Measurements from ENCODE around the gene YIF1A.
"Not testable (repeated sequence)": the region's sequence is repeated elsewhere in the genome, so short reads cannot be mapped to it uniquely, and the experiment has no call there.

The YIF1A gene

DNA sequence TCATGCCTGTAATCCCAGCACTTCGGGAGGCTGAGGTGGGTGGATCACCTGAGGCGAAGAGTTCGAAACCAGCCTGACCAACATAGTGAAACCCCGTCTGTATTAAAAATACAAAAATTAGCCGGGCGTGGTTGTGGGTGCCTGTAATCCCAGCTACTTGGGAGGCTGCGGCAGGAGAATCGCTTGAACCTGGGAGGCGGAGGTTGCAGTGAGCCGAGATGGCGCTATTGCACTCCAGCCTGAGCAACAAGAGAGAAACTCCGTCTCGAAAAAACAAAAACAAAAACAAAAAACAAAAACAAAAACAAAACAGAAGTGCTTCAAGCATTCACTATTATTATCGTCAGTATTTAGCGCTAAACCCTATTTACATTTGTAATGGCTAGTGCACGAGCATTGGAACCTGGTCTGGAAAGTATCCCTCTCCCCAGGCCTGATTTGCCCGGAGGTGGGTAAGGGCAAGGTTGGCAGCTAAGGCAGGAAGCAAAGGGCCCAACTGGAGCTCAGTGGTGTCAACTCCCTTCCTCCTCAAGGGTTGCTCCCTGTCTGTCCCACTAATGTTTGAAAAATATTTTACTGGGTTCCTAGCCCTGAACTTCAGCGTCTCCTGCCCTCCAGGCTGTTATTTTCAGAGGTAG is 22.0 kb upstream of the YIF1A start:
- not testable (repeated sequence) for DNase-seq

DNA sequence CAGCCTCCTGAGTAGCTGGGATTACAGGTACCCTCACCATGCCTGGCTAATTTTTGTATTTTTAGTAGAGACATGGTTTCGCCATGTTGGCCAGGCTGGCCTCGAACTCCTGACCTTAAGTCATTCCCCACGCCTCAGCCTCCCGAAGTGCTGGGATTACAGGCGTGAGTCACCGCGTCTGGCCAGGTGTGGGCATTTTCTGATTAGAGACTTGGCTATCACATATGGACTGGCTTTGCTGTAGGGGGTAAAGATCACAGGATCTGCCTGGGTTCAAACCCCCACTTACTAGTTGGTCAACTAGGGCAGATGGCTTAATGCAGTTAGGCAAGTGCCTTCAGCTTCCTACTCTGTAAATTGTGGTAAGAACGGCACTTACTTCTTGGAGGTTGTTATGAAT is 21.4 kb upstream of the YIF1A start:
- DNase-seq, result no peak

DNA sequence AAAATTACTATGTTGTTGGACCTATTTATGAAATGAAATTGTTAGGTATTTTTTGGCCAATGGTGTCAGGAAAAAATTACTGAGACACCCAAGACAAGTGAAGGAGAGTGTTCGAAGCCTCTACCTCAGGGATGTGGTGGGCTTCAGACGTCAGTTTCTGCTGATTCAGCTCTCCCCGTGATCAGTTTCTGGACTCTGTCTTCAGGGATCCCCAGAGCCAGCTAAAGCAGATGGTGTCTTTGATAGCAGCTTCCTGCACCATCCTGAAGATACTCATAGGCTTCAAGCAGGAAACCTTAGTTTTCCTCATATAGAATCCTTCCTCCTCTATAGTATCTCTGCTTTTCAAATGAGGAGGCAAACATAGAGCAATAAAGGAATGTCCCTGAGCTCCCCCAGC is 20.5 kb upstream of the YIF1A start:
- DNase-seq, result no peak

DNA sequence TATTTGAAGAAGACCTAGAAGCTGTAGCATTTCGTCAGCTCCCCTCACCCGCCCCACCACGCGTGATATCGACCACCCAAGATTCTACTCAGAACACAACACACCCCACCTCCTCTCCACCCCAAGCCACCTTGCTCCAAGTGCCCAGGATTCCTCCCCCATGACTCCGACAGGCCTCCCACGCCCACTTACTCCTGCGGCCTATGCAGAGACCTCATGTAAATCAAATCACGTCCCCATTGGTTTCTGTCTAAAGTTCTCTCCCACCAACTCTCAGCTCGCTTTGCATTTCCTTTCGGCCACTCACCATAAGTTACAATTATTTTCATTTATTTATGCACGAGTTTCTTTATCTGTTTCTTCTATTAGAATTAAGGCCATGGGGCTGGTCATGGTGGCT is 13.7 kb upstream of the YIF1A start:
- no peak for DNase-seq

DNA sequence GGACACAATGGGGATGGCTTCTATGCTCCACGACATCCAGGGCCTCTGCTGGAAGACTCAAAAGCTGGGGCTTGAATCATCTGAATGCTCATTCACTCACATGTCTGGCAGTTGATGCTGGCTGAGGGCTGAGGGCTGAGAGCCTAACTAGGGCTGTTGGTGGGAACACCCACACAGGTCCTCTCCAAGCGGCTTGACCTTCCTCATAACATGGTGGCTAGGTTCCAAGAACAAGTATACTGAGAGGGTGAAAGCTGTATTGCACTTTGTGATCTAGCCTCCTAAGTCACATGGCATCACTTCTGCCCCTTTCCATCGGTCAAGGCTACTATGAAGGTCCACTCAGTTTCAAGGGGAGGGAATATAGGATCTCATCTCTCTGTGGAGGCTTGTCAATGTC is 10.2 kb upstream of the YIF1A start:
- DNase-seq, result no peak

DNA sequence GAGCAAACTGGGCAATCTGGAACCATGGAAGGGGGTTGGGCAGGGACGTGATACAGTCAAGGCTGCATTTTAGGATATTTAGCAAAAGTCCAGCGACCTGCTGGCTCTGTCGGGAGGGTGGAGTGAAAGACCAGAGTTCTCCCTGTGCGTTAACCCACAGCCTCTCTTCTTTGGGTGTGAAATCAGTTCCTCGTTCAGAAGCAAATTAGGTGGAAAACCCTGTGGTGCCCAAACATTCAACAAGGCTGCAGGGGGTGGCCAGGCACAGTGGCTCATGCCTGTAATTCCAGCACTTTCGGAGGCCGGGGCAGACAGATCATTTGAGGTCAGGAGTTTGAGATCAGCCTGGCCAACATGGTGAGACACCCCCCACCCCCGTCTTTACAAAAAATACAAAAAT is 8.7 kb upstream of the YIF1A start:
- DNase-seq, result no peak

DNA sequence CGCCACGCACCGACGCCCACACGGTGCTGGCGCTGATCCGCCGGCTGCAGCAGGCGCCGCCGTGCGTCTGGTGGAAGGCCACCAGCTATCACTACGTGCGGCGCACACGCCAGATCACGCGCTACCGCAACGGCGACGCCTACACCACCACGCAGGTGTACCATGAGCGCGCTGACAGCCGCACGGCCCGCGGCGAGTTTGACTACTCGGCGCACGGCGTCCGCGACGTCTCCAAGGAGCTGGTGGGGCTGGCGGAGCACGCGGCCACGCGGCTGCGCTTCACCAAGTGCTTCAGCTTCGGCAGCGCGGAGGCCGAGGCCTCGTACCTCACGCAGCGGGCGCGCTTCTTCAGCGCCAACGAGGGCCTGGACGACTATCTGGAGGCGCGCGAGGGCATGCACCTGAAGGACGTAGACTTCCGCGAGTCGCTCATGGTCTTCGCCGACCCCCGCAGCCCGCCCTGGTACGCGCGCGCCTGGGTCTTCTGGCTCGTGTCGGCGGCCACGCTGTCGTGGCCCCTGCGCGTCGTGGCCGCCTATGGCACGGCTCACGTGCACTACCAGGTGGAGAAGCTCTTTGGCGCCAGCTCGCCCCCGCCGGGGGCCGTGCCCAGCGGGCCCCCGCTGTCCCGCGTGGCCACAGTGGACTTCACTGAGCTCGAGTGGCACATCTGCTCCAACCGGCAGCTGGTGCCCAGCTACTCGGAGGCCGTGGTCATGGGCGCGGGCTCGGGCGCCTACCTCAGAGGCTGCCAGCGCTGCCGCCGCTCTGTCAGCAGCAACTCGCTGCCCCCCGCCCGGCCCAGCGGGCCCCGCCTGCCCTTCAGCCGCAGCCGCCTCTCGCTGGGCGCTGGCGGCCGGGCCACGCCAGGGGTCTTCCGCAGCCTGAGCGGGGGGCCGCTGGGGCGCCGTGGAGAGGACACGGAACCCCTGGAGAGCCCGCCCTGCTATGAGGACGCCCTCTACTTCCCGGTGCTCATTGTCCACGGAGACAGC is 6.0 kb upstream of the YIF1A start:
- no peak for DNase-seq

DNA sequence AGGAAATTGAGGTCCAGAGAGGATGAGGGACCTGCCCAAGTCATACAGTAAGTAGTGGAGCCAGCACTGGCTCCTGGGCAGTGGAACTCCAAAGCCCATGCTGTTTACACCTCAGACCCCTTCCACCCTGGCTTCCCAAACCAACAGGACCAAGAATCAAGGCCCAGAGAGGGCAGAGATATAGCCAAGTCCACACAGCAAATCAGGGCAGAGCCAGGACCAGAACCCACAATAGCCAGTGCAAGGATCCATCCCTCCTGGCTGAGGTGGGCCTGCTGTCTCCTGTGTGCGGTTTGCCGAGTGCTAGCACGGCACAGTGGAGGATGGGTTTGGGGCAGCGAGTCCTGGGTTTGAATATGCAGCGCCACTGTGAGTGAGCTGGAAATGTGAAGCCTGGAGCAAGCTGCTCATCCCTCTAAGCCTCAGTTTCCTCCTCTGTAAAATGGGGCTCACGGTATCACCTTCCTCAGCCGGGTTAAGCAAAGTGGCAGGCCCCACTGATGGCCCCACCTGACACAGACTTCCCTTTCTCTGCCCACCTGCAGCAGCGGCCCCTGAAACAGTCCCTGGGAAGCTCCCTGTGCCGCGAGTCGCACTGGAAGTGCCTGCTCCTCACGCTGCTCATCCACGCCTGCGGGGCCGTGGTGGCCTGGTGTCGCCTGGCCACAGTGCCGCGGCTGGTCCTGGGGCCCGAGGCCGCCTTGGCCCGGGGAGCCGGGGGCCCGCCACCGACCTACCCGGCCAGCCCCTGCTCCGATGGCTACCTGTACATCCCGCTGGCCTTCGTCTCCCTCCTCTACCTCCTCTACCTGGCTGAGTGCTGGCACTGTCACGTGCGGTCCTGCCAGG is 5.1 kb upstream of the YIF1A start:
- no peak for DNase-seq

DNA sequence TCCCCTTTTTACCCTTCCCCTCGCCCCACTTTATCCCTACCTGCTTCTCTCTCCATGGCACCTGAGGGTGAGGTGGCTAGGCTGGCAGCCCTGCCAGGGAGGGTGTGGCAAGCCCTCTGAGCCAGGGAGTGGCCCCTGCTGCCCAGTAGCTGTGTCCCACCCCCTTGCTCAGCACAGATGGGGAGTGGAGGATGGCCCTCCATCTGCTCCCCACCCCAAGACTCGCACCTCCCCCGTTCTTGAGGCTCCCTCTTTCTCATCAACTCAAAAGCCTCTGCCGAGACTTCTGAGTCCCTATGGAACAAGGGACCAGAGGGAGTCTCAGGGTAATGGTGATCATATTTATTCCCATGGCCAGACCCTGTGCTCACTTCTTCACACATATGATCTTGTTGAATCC is 4.4 kb upstream of the YIF1A start:
- DNase-seq, result no peak

DNA sequence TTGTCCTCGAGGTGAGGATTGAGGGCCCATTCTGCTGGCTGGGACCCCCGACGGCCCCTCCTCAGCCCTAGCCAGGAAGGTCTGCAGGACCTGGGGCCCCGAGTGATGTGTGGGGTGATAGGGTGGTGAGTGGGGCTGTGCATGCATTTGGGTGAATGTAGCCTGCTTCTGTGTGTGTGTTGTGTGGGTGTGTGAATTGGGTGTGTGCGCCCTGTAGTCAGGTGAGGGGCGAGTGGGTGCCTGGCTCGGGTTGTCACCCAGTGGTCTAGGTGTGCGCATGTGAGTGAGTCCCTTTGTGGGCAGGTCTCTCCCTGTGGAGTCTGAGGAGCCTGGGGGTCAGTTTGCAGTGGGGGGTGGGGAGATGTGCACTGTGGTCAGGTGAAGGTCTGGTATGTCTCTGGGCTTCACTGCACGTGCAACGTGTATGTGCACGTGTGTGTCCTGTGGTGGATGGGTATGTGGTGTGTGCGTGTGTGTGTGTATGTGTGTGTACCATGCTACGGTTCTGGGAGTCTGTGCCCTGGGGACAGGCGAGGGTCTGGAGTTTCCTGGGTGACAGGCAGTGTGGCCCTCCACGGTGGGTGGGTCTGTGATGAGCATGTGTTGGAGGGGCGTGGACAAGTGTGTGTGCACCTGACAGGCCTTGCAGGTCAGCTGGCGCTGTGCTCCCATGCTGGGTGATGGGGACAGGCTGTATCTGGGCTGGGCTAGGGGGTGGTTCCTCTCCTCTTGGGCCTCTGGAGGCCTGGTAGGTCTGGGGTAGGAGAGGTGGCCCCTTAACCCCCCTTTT is 3.8 kb upstream of the YIF1A start:
- no peak for DNase-seq

DNA sequence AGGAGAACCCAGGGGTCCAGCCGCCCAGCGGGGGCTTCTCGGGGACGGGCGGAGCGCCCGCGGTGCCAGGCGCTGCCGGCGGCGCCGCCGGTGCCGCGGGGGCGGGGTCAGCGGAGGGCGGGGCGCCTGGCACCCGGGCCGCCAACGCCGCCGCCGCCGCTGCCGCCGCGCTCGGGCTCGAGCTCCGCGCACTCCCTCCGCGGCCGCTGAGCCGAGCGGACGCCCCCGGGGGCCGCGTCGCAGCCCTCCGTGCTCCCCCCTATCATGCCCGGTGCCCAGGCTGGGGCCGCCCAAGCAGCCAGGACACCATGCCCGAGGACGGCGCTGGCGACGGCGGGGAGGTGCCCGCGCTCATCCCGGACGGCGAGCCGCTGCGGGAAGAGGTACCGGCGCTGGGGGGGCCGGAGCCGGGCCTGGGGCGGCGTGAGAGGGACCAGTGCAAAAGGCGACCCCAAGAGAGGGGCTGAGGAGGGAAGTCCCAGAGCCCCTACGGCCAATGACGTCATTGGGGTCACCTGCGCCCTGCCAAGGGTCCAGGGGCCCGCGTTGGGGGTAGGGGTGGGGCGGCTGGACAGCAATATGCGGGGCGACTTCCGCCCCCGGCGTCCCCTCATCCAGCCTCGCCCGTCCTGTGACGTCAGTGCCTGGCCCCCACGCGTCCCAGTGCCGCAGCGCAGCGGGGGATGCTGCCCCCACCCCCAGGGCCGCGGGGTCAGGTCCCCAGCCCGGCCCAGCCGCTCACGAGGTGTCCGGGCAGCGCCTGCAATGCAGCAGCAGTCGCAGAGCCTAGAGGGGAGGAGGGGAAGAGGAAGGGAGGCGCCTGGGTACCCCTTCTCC is 3.0 kb upstream of the YIF1A start, which contains the start of gene TMEM151A:
TMEM151A (plus strand) TSS at position 189 of the 837 bp plus-strand sequence; CDS start at position 309, 120 bp downstream.
- DNase-seq, result peak; percentile 43

DNA sequence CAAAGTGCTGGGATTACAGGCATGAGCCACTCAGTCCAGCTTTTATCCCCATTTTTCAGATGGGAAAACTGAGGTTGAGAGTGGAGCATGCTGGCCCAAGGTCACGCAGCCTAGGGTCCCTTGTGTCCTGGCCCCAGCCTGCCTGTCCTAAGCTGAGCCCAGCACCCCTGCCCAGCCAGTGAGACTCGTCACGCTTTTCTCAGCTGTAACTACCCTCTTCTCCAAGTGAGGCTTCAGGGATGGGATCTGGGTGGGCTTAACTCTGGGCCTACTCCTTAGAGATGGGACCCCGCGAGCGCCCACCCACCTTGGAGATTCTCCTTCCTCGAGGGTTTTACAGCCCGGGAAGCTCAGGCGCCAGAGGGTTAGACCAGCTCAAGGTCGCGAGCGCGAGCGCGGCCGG is 2.4 kb upstream of the YIF1A start:
- DNase-seq, result no peak

DNA sequence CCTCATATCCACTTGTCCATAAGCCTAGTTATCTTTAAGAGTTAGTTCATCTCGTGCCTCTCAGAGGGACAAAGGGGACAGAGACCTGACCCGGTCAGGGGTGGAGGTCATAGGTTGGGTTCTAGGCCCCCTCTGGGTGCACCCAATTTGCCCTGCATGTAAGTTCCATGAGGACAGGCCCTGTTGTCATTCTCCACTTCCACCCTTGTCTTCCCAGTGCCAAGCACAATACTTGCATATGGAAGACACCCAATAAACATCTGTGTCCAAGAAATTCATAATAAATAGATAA is 1.3 kb upstream of the YIF1A start:
- no peak for DNase-seq

DNA sequence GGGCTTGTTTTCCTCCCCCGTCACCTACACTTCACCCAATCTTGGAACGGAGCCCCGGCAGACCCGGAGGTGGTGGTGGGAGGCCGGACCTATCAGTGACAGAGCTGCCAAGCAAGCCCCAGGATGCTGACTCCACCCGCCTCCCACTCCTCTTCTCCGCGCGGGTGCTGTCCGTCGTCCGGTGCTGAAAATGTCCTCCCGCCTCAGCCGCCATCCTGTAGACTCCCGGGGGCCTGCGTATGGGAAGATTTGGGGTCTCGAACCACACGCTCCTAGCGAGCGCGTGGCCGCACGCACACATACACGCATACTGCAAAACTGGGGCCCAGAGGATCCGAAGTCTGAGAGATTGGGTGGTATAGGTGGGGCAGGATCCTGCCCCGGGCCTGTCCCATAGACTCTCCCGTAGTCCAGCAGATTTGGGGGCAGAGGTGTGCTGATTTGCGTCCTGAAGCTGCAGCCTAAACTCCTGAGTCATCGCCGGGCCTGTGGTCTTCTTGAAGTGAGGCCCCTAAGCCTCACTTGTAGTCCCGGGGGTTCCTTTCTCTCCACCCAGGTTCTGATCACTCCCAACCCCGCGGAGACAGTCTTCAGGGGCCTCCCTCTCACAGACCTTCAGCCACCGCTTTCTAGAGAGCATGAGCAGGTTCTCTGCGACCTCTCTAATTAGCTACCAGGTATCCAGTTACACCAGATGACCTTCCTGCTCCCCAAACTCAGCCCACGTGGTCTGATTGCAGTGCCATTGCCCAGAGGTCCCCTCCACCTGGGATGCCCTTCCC is 796 bp upstream of the YIF1A start:
- DNase-seq, result no peak

DNA sequence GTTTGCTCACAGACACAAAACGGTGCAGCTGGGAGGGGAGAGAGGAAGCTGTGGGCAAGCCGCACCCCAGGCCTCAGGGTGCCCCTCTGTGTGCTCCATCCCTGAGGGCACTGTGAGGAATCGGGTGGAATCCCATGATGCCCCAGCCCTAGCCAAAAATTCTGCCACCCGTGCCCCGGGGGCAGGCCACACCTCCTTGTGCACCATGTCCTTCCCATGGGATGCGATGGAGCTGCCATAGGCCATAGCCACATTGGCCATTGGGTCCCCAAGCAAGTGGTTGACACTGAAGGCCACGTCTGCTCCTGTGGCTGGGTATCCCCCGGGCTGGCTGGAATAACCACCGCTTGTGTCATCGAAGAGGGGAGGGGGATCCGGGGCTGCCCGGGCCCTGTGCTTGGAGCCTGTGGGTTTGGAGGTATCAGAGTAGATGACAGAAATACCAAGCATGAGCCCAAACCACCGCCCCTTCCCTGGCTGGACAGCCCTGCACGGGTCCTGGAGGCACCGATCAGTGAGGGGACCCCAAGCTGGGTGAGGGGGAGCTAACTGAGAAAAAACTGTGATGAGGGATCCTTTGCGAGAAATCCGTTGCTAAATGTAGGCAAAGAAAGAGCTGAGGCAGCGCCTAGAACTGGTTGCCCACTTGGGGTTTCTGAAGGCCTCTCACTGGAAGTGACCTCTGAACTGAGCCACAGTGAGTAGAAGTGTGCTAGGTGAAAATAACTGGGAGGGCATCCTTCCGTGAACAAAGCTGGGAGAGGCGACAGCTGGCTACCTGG is 863 bp downstream of the YIF1A start:
- DNase-seq, result no peak

DNA sequence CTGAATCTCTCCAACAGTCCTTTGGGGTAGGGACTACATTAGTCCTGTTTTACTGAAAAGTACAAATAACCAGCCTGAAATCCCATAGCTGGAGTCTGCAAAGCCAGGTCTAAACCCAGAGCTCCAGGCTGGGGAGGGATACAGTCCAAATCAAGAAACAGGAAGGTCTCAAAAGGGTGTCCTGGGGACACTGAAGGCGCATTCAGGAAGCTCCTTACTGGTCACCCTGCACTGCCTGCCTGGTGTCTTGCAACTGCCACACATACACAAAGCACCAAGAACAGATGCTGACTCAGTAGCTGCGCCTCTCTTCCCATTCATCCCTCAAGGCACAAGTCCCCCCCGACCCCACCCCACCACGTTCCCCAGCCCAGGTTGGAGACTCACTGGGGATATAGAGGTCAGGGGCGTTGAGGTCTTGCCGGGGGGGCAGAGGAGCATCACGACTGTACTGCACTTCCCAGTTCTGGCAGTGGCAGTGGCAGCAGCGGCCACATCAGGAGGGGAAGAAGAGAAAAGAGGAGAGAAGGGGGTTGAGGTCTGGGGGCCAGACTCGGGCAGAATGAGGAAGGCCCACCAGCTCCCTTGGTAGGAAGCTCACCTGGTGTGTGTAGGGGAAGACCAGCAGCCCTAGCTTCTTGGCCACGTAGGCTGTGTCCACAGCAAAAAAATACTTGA is 1.6 kb downstream of the YIF1A start:
- DNase-seq, result no peak

DNA sequence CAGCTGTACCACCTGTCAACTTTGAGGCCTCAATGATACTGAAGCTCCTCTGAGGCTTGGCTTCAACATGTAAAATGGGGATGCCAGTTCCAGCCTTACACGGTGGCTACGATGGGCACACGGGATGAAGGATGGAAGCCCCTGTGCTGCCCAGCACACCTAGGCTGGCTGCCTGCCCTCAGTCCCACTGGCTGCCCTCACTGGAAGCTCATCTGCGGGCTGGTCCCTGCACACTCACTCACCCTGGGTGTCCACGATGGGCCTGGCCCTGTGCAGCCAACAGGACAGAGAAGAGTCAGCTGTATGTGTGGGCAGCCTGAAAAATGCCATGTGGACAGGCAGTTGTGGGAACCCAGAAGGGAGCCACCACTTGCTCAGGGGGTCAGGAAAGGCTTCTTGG is 2.2 kb downstream of the YIF1A start:
- DNase-seq, result no peak

DNA sequence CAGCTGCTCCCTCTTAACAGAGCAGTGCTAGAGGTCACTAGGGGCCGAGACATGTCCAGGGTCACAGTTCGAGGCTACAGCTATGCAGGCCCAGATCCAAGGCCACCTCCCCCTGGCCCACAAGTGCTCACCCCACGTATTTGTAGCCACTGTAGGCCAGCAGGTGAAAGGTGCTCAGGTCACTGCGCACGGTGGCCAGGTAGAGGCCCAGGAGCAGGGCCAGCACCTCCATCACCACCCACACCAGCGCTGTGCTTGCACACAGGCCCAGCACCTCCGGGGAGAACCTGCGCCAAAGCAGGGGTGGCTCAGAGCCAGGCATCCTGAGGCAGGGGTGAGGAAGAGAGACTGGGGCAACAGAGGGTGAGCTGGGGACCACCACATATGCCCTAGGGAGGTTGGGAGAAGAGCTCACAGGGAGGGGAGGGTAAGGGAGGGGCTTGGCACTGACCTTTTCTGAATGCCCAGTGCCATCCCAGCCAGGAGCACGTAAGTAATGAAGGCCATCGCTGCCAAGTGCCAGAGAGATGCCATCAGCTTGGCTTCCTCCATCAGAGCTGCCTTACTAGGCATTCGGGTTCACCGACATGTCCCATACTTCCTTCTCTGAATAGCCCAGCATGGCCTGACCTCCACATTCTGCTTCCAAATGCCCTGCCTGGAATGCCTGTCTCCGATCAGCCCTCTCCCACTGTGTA is 3.5 kb downstream of the YIF1A start:
- DNase-seq, result no peak

Measured in NCI-H510A treated with DMSO at 0.1 percent for 48 hours (cell line).